GM12878 (cell line): ENCODE measurements around the gene POU4F3. TPM values are rescaled to one million over a fixed set of nuclear protein-coding genes. Genes with fewer than 3 reads are reported as not detected.

ENCODE experiments used
- ATAC-seq: fragments of 200-7000 bp; cut with Tn5 transposase; 3 replicates; pipeline ENCODE4 v1.9.1; 2020; ENCODE audit warnings: mild to moderate bottlenecking, moderate library complexity
- BruUV-seq: library from RNA; stranded (reverse); fragments of 400-500 nt; replicated peaks from 2 replicates; lab custom pipeline; 2021; lab: Mats Ljungman, UMichigan
- CTCF ChIA-PET: fragments of 300-600 bp; sonication (Branson Sonifier 250); formaldehyde crosslinking; extraction: SDS; loops from one replicate; lab custom pipeline; 2021; ENCODE audit warnings: inconsistent platforms; lab: Yijun Ruan, JAX
- POLR2A ChIA-PET: fragments of 350-600 bp; formaldehyde crosslinking; extraction: SDS; loops from one replicate; lab custom pipeline; 2021; ENCODE audit warnings: inconsistent platforms; lab: Charles Lee
- RAD21 ChIA-PET: fragments of 300-600 bp; sonication (Branson Sonifier 250); formaldehyde crosslinking; loops from one replicate; lab custom pipeline; 2023; ENCODE audit warnings: antibody characterized with exemption; ENCODE audit not compliant: unreplicated experiment; lab: Charles Lee
- SMC1A ChIA-PET: fragments of 300-600 bp; sonication (Branson Sonifier 250); formaldehyde crosslinking; loops from one replicate; lab custom pipeline; 2023; ENCODE audit not compliant: unreplicated experiment, uncharacterized antibody; lab: Charles Lee
- DNase-seq: peaks from one replicate; pipeline ENCODE4 v3.0.0-alpha.2; 2011; ENCODE audit warnings: low read depth, low spot score
- FAIRE-seq: peaks from 3 replicates; lab custom pipeline; 2011; peaks lifted over from hg19 to GRCh38; lab: Jason Lieb, UNC
- H2AFZ ChIP-seq: 2 replicates; pipeline ENCODE4 v1.6.0; 2011; ENCODE audit warnings: low read depth, low read length, control low read depth; ENCODE audit not compliant: control insufficient read depth
- H3K27ac ChIP-seq: 2 replicates; pipeline ENCODE4 v1.5.1; 2011; ENCODE audit warnings: control low read depth; ENCODE audit not compliant: control insufficient read depth, insufficient read depth
- H3K27me3 ChIP-seq, 2 experiments: replicated peaks in 1 of 2; 2 replicates each; pipeline versions ENCODE4 v1.6.0 to v1.6.1; 2011; ENCODE audit warnings: low read length in 1 of 2; ENCODE audit not compliant: control insufficient read depth in 2 of 2, insufficient read depth in 2 of 2
- H3K36me3 ChIP-seq, 2 experiments: 2 replicates each; pipeline ENCODE4 v1.5.1; 2011; ENCODE audit warnings: low read length in 1 of 2; ENCODE audit not compliant: control insufficient read depth in 2 of 2, insufficient read depth in 2 of 2
- H3K4me1 ChIP-seq: 2 replicates; pipeline ENCODE4 v1.6.1; 2011; ENCODE audit warnings: mild to moderate bottlenecking, low read length, moderate library complexity, mixed read lengths; ENCODE audit not compliant: control insufficient read depth, insufficient read depth
- H3K4me2 ChIP-seq: 2 replicates; pipeline ENCODE4 v1.6.0; 2011; ENCODE audit warnings: control low read depth; ENCODE audit not compliant: control insufficient read depth, insufficient read depth
- H3K4me3 ChIP-seq: fragments of 200-600 bp; sonication (generic); 2 replicates; pipeline ENCODE4 v1.5.1; 2016
- H3K79me2 ChIP-seq: 2 replicates; pipeline ENCODE4 v1.6.0; 2011; ENCODE audit warnings: low read length; ENCODE audit not compliant: control insufficient read depth, insufficient read depth
- H3K9ac ChIP-seq: 2 replicates; pipeline ENCODE4 v1.8.0; 2011; ENCODE audit warnings: low read length, control low read depth, mixed read lengths; ENCODE audit not compliant: control insufficient read depth, insufficient read depth
- H3K9me3 ChIP-seq: replicated peaks from 3 replicates; pipeline ENCODE4 v1.5.1; 2011; ENCODE audit warnings: mild to moderate bottlenecking, low read length; ENCODE audit not compliant: control insufficient read depth, insufficient read depth
- H4K20me1 ChIP-seq: 2 replicates; pipeline ENCODE4 v1.6.0; 2011; ENCODE audit not compliant: control insufficient read depth, insufficient read depth
- FOXK2 ChIP-seq: fragments of 450-650 bp; IDR thresholded peaks from 2 replicates; pipeline ENCODE4 v1.6.1; 2017; ENCODE audit warnings: mild to moderate bottlenecking, moderate library complexity
- HDGF ChIP-seq: fragments of 450-650 bp; IDR thresholded peaks from 2 replicates; pipeline ENCODE4 v1.6.1; 2016; ENCODE audit warnings: antibody characterized with exemption
- NBN ChIP-seq: fragments of 450-650 bp; IDR thresholded peaks from 2 replicates; pipeline ENCODE4 v1.6.1; 2016
- WGBS: methylation state at CpG from one replicate; pipeline ENCODE4 v1.1.6; 2016; ENCODE audit warnings: low lambda C conversion rate; ENCODE audit not compliant: insufficient replicate concordance, insufficient coverage; ENCODE audit errors: missing lambda C conversion rate; 5-methylcytosine and 5-hydroxymethylcytosine counted together
- in situ Hi-C: fragments of 300-500 bp; cut with MboI; formaldehyde crosslinking; loops from 9 replicates; pipeline ENCODE4 v1.14.3; 2018; ENCODE audit warnings: mixed read lengths
- intact Hi-C: fragments of 100-400 bp; cut with micrococcal nuclease; formaldehyde crosslinking; loops from one replicate; pipeline ENCODE4 v1.14.2; 2022; ENCODE audit not compliant: unreplicated experiment
- polyA plus RNA-seq, 11 experiments: library from polyadenylated mRNA; depleted of rRNA in 4 of 11; unstranded in 6 of 11; stranded (reverse) in 5 of 11; fragments of >200 nt; fragmentation: Nextera tagmentation in 4 of 11; fragmentation: Illumina TruSeq in 1 of 11; extraction: Ambion mirVana in 4 of 11; extraction: Trizol in 1 of 11; gene quantifications; 1 replicate in 1 of 11; 2 replicates in 10 of 11; pipeline versions ENCODE4 v1.2.1 to v1.2.3, GENCODE V29; 2011 to 2016; ENCODE audit warnings: inconsistent platforms in 2 of 11, missing spikeins in 2 of 11, low read depth in 1 of 11
- total RNA-seq, 4 experiments: library from RNA; depleted of rRNA in 3 of 4; stranded (reverse); fragments of >200 nt in 3 of 4; fragmentation: Illumina TruSeq in 1 of 4; extraction: Trizol in 1 of 4; gene quantifications; 2 replicates each; pipeline versions ENCODE4 v1.2.1 to v1.2.3, GENCODE V29; 2013 to 2021
- TF ChIP-seq, protein P1 (sequence below), 3 experiments: IDR thresholded peaks in 2 of 3; conservative IDR thresholded peaks in 1 of 3; 2 replicates each; pipeline ENCODE4 v1.5.1; 2011; ENCODE audit warnings: low read depth in 3 of 3, low read length in 3 of 3, mild to moderate bottlenecking in 3 of 3, control low read depth in 2 of 3, moderate library complexity in 2 of 3, inconsistent platforms in 1 of 3, mixed read lengths in 1 of 3; ENCODE audit not compliant: control insufficient read depth in 2 of 3, insufficient read depth in 1 of 3; ENCODE audit errors: extremely low read depth in 1 of 3

POU4F3 gene
- total and polyA plus RNA-seq, 10 of the 15 experiments (the other 5 are each of a cell fraction or from before 2014, with no cell fraction given), result 0.03 to 0.19 (median 0.08) TPM; not detected in 5

DNA sequence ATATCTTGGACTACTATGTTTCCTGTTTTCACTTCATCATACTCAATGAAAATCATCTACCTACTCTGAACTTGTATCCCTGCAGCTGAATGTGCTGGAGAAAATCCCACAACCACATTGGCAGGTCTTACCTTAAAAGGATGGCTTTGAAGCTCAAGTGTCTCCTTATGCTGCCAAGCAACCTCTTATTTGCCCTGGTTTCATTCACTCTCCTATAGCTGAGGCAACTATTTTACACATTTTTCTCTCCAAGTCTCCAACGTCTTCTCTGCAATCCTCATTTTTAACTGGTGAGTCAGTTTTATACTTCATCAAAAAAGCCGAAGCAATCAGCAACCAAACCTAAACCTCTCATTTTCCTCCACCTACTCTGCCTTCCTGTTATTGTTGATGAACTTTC lies 49.7 kb downstream of the POU4F3 start:
- in situ Hi-C loops, result no loop called here
- Histone ChIP-seq H3K9ac (no peak overlapping the region), H3K4me1 (no peaks in the 10 kb centered on the region), H3K36me3 (no peaks in the 10 kb centered on the region), H3K4me3 (no peak overlapping the region), H3K9me3 (no peaks in the 10 kb centered on the region), H3K27ac (no peak overlapping the region), H3K4me2 (no peak overlapping the region), H2AFZ (no peak overlapping the region), H4K20me1 (no peaks in the 10 kb centered on the region), H3K79me2 (no peaks in the 10 kb centered on the region), H3K27me3 (no peaks in the 10 kb centered on the region; a peak in 1 of 4 replicates)
- POLR2A ChIA-PET, result no interaction called here
- RAD21 ChIA-PET, result no interaction called here
- BruUV-seq, result no TSS peak
- no peak for ATAC-seq
- intact Hi-C loops, result no loop called here
- SMC1A ChIA-PET, result no interaction called here
- no peak for FAIRE-seq
- TF ChIP-seq HDGF, result no peak
- no peak for TF ChIP-seq NBN
- CTCF ChIA-PET, result no interaction called here
- DNase-seq, result no peak
- 4% methylated on average over 2 of the region's 2 CpGs for WGBS

DNA sequence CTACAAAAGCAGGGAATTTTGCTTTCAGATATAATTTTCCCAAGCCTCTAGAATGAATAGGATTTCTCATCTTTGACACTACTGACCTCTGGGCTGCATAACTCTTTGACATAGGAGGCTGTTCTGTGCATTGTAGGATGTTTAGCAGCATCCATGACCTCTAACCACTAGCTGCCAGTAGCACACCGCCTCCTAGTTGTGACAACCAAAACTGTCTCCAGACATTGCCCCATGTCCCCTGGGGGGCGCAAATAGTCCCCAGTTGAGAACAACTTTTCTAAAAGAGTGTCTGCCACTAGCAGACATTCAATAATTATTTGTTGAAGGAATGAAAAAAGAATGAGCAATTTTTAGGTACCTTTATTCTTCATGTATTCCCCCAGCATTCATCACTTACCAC lies 51.8 kb downstream of the POU4F3 start:
- Histone ChIP-seq H4K20me1 (no peaks in the 10 kb centered on the region), H3K9me3 (no peaks in the 10 kb centered on the region), H3K27ac (no peak overlapping the region), H3K4me1 (no peaks in the 10 kb centered on the region), H3K4me3 (no peak overlapping the region), H3K36me3 (no peaks in the 10 kb centered on the region), H3K27me3 (no peaks in the 10 kb centered on the region; a peak in 2 of 4 replicates), H3K9ac (no peak overlapping the region), H2AFZ (no peak overlapping the region), H3K4me2 (no peak overlapping the region), H3K79me2 (no peaks in the 10 kb centered on the region)
- in situ Hi-C loops (no loop called here), intact Hi-C loops (no loop called here)
- BruUV-seq, result no TSS peak
- FAIRE-seq, result no peak
- ChIA-PET POLR2A (no interaction called here), CTCF (no interaction called here), SMC1A (no interaction called here), RAD21 (no interaction called here)
- peak; percentile 50; the same call in 1 of the 3 replicates for ATAC-seq
- 0% methylated on average over 2 of the region's 2 CpGs for WGBS
- no peak for DNase-seq
- no peak for TF ChIP-seq FOXK2
- TF ChIP-seq, protein P1, sequence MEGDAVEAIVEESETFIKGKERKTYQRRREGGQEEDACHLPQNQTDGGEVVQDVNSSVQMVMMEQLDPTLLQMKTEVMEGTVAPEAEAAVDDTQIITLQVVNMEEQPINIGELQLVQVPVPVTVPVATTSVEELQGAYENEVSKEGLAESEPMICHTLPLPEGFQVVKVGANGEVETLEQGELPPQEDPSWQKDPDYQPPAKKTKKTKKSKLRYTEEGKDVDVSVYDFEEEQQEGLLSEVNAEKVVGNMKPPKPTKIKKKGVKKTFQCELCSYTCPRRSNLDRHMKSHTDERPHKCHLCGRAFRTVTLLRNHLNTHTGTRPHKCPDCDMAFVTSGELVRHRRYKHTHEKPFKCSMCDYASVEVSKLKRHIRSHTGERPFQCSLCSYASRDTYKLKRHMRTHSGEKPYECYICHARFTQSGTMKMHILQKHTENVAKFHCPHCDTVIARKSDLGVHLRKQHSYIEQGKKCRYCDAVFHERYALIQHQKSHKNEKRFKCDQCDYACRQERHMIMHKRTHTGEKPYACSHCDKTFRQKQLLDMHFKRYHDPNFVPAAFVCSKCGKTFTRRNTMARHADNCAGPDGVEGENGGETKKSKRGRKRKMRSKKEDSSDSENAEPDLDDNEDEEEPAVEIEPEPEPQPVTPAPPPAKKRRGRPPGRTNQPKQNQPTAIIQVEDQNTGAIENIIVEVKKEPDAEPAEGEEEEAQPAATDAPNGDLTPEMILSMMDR (IDR thresholded peaks at IDR 0.05 in 2 of 3, conservative IDR thresholded peaks at IDR 0.05 in 1 of 3; ENCODE audit: control insufficient read depth in 2 of 3, extremely low read depth in 1 of 3, insufficient read depth in 1 of 3, low read depth in 3 of 3, low read length in 3 of 3), result peak; percentile 19 to 49 (median 35); a peak in 4 of 6 replicates

Other genes starting within 250 kb of the POU4F3 start
- gene PLAC8L1, start 233.3 kb upstream of the POU4F3 start, total RNA-seq (2014; rRNA removed), result 0.17 TPM in 1 of 2 replicates, not detected in the other
- 0.27 TPM in 1 of 2 replicates, not detected in the other for gene PLAC8L1, start 233.3 kb upstream of the POU4F3 start, total RNA-seq (2014; rRNA removed; fragmentation: Illumina TruSeq; extraction: Trizol)
- gene PLAC8L1, start 233.3 kb upstream of the POU4F3 start, total RNA-seq (2021), result not detected in 2 replicates
- 0.30 and 0.39 TPM in 2 replicates for gene PLAC8L1, start 233.3 kb upstream of the POU4F3 start, polyA plus RNA-seq (2011; rRNA removed)
- 1.1 TPM in 1 of 2 replicates, not detected in the other for gene PLAC8L1, start 233.3 kb upstream of the POU4F3 start, polyA plus RNA-seq (2014; fragmentation: Illumina TruSeq; extraction: Trizol)
- gene PLAC8L1, start 233.3 kb upstream of the POU4F3 start, polyA plus RNA-seq (2014; fragmentation: Nextera tagmentation; extraction: Ambion mirVana), result under 1 TPM in 1 of 2 experiments, not detected in 1; 0.22 TPM
- gene PLAC8L1, start 233.3 kb upstream of the POU4F3 start, polyA plus RNA-seq (2014; rRNA removed), result 0.20 and 0.29 TPM in 2 replicates
- under 1 TPM in 1 of 2 experiments, not detected in 1; 0.28 TPM for gene PLAC8L1, start 233.3 kb upstream of the POU4F3 start, polyA plus RNA-seq (2016; fragmentation: Nextera tagmentation; extraction: Ambion mirVana)
- gene LARS1, start 156.2 kb upstream of the POU4F3 start, total RNA-seq (2014; rRNA removed), result 64.9 and 67.8 TPM in 2 replicates
- 94.6 and 96.3 TPM in 2 replicates for gene LARS1, start 156.2 kb upstream of the POU4F3 start, total RNA-seq (2014; rRNA removed; fragmentation: Illumina TruSeq; extraction: Trizol)
- 80.5 and 84.4 TPM in 2 replicates for gene LARS1, start 156.2 kb upstream of the POU4F3 start, total RNA-seq (2021)
- 25.5 and 32.8 TPM in 2 replicates for gene LARS1, start 156.2 kb upstream of the POU4F3 start, polyA plus RNA-seq (2011; rRNA removed)
- gene LARS1, start 156.2 kb upstream of the POU4F3 start, polyA plus RNA-seq (2014; fragmentation: Illumina TruSeq; extraction: Trizol), result 82.3 and 105 TPM in 2 replicates
- gene LARS1, start 156.2 kb upstream of the POU4F3 start, polyA plus RNA-seq (2014; fragmentation: Nextera tagmentation; extraction: Ambion mirVana), result 10 to 100 TPM; 70.9 to 74.1 TPM
- 47.4 and 50.1 TPM in 2 replicates for gene LARS1, start 156.2 kb upstream of the POU4F3 start, polyA plus RNA-seq (2014; rRNA removed)
- gene LARS1, start 156.2 kb upstream of the POU4F3 start, polyA plus RNA-seq (2016; fragmentation: Nextera tagmentation; extraction: Ambion mirVana), result 100 to 1,000 TPM; 109 to 114 TPM
- gene RBM27, start 135.2 kb upstream of the POU4F3 start, total RNA-seq (2014; rRNA removed), result 20.9 and 26.3 TPM in 2 replicates
- gene RBM27, start 135.2 kb upstream of the POU4F3 start, total RNA-seq (2014; rRNA removed; fragmentation: Illumina TruSeq; extraction: Trizol), result 33.9 and 34.7 TPM in 2 replicates
- 18.5 and 20.2 TPM in 2 replicates for gene RBM27, start 135.2 kb upstream of the POU4F3 start, total RNA-seq (2021)
- 25.1 and 27.1 TPM in 2 replicates for gene RBM27, start 135.2 kb upstream of the POU4F3 start, polyA plus RNA-seq (2011; rRNA removed)
- 23.9 and 28.5 TPM in 2 replicates for gene RBM27, start 135.2 kb upstream of the POU4F3 start, polyA plus RNA-seq (2014; fragmentation: Illumina TruSeq; extraction: Trizol)
- gene RBM27, start 135.2 kb upstream of the POU4F3 start, polyA plus RNA-seq (2014; fragmentation: Nextera tagmentation; extraction: Ambion mirVana), result 1 to 10 TPM; 5.8 to 6.9 TPM
- 12.2 and 13.5 TPM in 2 replicates for gene RBM27, start 135.2 kb upstream of the POU4F3 start, polyA plus RNA-seq (2014; rRNA removed)
- 1 to 10 TPM; 6.2 to 6.8 TPM for gene RBM27, start 135.2 kb upstream of the POU4F3 start, polyA plus RNA-seq (2016; fragmentation: Nextera tagmentation; extraction: Ambion mirVana)
- 63.8 and 83.8 TPM in 2 replicates for gene TCERG1, start 108.5 kb downstream of the POU4F3 start, total RNA-seq (2014; rRNA removed)
- gene TCERG1, start 108.5 kb downstream of the POU4F3 start, total RNA-seq (2014; rRNA removed; fragmentation: Illumina TruSeq; extraction: Trizol), result 95.0 and 98.0 TPM in 2 replicates
- gene TCERG1, start 108.5 kb downstream of the POU4F3 start, total RNA-seq (2021), result 81.7 and 91.5 TPM in 2 replicates
- gene TCERG1, start 108.5 kb downstream of the POU4F3 start, polyA plus RNA-seq (2011; rRNA removed), result 117 and 131 TPM in 2 replicates
- 114 and 154 TPM in 2 replicates for gene TCERG1, start 108.5 kb downstream of the POU4F3 start, polyA plus RNA-seq (2014; fragmentation: Illumina TruSeq; extraction: Trizol)
- gene TCERG1, start 108.5 kb downstream of the POU4F3 start, polyA plus RNA-seq (2014; fragmentation: Nextera tagmentation; extraction: Ambion mirVana), result 10 to 100 TPM; 51.5 to 65.8 TPM
- 69.1 and 76.4 TPM in 2 replicates for gene TCERG1, start 108.5 kb downstream of the POU4F3 start, polyA plus RNA-seq (2014; rRNA removed)
- gene TCERG1, start 108.5 kb downstream of the POU4F3 start, polyA plus RNA-seq (2016; fragmentation: Nextera tagmentation; extraction: Ambion mirVana), result 10 to 100 TPM; 91.7 to 99.9 TPM
- gene GPR151, start 177.4 kb downstream of the POU4F3 start, total RNA-seq (2014; rRNA removed), result not detected in 2 replicates
- gene GPR151, start 177.4 kb downstream of the POU4F3 start, total RNA-seq (2014; rRNA removed; fragmentation: Illumina TruSeq; extraction: Trizol), result not detected in 2 replicates
- not detected in 2 replicates for gene GPR151, start 177.4 kb downstream of the POU4F3 start, total RNA-seq (2021)
- gene GPR151, start 177.4 kb downstream of the POU4F3 start, polyA plus RNA-seq (2011; rRNA removed), result not detected in 2 replicates
- gene GPR151, start 177.4 kb downstream of the POU4F3 start, polyA plus RNA-seq (2014; fragmentation: Illumina TruSeq; extraction: Trizol), result not detected in 2 replicates
- not detected for gene GPR151, start 177.4 kb downstream of the POU4F3 start, polyA plus RNA-seq (2014; fragmentation: Nextera tagmentation; extraction: Ambion mirVana)
- not detected in 2 replicates for gene GPR151, start 177.4 kb downstream of the POU4F3 start, polyA plus RNA-seq (2014; rRNA removed)
- under 1 TPM in 1 of 2 experiments, not detected in 1; 0.11 TPM for gene GPR151, start 177.4 kb downstream of the POU4F3 start, polyA plus RNA-seq (2016; fragmentation: Nextera tagmentation; extraction: Ambion mirVana)